ENCODE data around the gene ASTN1. TPM values are rescaled to one million over a fixed set of nuclear protein-coding genes. Genes with fewer than 3 reads are reported as not detected.

Gene ASTN1
- total RNA-seq, 1 donor from 2014 or later: 2.0 TPM

- no peak for DNase-seq (ENCODE audit: low spot score)
These were observed 238.0 kb downstream of the ASTN1 start for GRCh38 chr1:176926330-176927086.

GRCh38 chr1:176925223-176925622 lies 239.3 kb downstream of the ASTN1 start:
- DNase-seq (ENCODE audit: low spot score): no peak

- DNase-seq (ENCODE audit: low spot score): no peak
These were observed 241.2 kb downstream of the ASTN1 start for GRCh38 chr1:176923283-176923682.

DNA sequence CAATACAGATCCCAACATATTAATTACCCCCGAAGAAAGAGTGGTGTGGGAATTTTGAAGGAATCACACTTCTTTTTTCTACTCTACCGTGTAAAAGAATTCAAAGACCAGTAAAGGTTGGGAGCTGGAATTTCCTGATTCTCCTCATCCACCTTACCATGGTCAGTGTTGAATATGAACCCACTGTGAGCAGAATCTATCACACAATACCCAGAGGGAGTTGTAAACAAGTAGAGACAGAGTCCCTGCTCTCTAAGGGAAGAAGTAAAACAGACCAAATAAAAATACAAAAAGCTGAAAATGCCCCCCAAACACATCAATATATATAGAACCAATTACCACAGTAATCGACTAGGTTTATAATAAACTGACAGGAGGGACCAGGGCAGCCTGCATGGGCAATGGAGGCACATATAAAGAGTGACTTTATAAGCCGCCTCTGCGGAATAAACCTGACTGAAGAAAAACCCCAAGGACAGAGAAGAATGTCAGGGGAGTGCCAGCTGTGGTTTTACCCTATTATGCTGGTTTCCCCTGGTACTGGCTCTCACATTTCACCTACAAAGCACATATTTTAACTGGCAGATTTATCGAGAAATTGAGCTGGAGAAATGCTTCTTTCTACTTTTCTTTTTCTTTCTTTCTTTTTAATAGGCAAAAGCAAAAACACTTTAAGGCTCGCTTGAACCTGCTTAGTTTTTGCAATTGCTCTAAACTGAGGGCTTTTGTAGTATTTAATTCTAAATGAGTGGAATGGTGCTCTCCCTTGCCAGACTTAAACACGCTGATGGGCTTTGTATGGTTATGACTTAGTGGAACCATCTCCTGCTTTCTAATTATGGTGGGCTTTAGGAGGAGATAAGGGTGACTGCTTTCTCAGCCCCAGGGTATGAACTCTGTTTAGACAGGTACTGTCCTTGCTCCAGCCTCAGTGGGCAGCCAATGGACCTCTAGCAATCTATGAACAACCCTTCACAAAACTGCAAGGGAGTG lies 244.8 kb downstream of the ASTN1 start:
- no peak for DNase-seq (ENCODE audit: low spot score)

DNA sequence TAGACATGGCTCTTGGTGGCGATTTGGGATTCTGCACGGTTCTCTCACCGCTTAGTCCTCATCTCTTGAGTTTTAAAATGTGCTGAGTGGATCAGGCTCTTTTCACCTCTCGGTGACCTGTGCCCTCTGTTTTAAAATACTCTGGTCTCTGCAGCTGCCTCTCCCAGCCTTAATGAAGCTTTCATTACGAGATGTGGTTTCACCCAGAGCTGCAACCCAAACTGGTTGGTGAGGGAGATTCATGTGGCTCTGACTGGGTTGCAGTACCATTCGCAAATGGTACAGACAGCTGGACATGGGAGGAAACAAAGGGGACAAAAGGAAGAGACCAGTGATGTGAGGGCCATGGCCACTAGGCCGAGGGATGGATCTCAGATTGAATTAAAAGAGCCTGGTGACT lies 258.9 kb downstream of the ASTN1 start:
- no peak for DNase-seq (ENCODE audit: low spot score)

GRCh38 chr1:176904057-176904751 lies 260.3 kb downstream of the ASTN1 start:
- no peak for DNase-seq (ENCODE audit: low spot score)

DNA sequence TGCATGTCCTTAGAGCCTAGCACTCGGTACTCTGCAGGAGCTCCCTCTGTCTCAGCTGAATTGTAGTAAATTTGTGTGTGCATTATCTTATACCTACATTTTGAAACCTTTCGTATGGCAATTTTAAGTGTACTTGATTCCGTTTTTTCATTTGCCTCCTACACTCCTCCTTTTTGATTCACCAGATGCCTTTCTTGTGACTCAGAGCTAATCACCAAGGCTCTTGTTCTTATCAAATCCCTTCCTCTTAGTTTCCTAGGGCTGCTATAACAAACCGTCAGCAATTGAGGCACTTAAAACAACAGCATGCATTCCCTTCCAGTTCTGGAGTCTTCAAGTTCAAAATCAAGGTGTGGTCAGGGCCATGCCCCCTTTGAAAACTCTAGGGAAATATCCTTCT lies 261.0 kb downstream of the ASTN1 start:
- no peak for DNase-seq (ENCODE audit: low spot score)

GRCh38 chr1:176899321-176899720 lies 265.2 kb downstream of the ASTN1 start:
- no peak for DNase-seq (ENCODE audit: low spot score)

DNA sequence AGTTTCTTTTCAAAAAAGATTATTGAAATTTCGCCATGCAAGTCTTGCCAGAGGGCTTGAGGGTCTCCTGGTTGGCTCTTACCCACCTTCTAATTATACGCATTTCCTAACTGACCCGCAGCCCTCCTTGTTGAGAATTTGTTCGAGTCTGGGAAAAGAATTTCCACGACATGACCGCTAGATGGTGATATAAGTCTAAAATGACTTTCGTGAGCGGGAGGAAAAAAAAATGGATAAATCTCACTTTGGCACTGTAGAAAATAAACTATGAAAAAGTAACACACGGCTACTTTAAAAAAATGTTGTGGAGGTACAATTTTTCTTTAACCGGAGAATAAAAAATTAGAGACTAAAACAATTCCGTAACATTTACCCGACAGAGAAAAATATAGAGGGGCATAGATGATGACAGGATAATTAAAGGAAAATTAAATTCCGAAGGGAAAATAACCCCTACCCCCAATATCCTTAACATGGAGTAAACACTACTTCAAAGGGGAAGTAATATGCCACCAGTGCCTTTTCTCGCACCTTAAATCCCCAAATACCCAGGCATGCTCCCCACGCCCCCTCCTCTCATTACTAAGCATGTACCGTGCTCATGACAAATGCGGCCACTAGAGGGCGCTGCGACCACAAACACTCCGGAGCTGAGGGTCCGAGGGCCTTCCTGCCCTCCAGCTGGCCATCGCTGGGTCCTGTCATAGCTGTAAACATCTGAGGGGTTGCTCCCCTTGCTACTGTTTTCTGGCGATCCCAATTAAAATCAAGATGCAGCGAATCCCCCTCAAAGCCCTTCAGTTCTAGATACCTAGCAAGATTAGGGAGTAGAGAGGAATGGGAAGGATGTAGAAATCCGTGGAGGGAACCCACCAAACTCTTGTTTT lies 266.9 kb downstream of the ASTN1 start:
- DNase-seq (ENCODE audit: low spot score): peak; percentile 26

- DNase-seq (ENCODE audit: low spot score): no peak
These were observed 268.3 kb downstream of the ASTN1 start for GRCh38 chr1:176896216-176896615.

DNA sequence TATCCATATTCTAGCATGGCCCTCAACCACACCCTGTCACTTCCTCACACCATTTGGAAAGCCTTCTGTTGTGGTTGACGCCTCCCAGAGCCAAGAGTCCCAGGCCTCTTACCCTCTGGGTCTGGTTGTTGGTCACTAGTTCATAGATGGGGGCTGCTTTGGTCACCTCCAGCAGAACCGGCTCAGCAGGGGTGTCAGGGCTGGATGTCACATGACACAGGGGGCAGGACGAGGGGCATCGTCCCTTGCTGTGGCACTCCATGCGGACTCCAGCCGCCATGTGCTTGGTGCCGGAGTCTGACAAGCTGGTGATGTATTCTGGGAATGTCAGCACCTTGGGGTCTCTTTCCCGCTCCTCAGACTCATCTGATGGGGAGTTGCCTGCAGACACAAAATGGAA lies 270.1 kb downstream of the ASTN1 start:
- no peak for DNase-seq (ENCODE audit: low spot score)

DNA sequence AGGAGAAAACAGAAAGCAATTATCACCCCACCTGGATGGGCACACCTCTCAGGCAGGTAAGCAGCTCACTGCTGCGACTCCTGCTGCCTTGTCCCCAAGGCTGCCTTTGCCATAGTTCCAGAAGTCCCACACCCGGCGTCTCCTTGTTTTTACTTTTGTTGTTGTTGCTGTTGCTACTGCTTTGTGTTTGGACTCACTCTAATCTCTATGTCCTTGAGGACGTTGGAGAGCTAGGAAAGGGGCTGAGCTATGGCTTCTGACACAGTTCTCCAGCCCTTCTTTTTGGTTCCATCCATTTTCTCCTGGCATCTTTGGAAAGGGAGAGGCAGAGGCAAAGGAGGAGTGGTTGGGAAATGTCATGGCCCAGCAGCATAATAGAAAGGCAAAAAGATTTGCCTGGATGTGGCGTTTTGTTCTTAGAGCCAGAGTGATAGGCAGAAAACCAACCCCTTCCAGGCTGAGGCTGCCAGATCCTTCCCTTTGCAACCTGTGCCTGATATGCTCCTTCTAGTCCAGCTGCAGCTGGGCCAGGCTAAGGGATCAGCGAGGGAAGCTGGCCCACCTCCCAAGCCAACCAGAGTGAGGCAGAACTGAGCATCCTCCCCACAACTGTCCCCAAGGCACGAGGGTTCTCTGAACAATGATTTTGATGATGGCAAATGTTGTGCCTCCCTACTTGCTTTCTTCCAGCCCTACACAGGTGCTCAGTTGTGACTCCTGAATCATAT lies 270.7 kb downstream of the ASTN1 start:
- DNase-seq (ENCODE audit: low spot score): no peak

DNA sequence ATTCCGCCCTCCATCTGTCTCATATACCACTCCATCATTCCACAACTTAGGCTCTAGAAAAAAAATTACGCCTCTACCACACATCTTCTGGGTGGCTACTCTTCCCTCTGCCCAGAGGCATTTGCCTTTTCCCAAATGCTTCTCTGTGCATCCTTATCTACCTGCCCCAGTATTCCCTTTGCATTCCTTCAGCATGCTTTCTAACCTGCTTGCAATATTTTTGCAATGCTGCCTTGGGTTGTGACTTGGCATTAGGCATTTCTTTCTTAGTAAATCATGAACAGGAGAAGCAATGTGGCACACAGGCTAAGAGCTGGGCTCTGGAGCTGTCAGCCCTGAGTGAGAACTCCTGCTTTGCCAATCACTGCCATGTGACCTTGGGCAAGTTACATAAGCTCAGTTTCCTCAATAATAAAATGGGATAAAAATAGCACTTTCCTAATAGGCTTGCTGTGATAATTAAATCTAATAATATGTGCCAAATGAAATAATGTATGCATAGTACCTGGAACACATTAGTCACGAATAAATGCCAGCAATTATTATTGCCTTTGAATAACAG lies 276.0 kb downstream of the ASTN1 start:
- no peak for DNase-seq (ENCODE audit: low spot score)

GRCh38 chr1:176885751-176886150 lies 278.8 kb downstream of the ASTN1 start:
- no peak for DNase-seq (ENCODE audit: low spot score)

- DNase-seq (ENCODE audit: low spot score): no peak
These were observed 279.2 kb downstream of the ASTN1 start for GRCh38 chr1:176885341-176885740.

- DNase-seq (ENCODE audit: low spot score): no peak
These were observed 279.6 kb downstream of the ASTN1 start for GRCh38 chr1:176884911-176885310.

GRCh38 chr1:176884286-176884685 lies 280.2 kb downstream of the ASTN1 start:
- no peak for DNase-seq (ENCODE audit: low spot score)

- peak; percentile 71 for DNase-seq (ENCODE audit: low spot score)
These were observed 283.4 kb downstream of the ASTN1 start for GRCh38 chr1:176880955-176881595.

- DNase-seq (ENCODE audit: low spot score): no peak
These were observed 284.5 kb downstream of the ASTN1 start for GRCh38 chr1:176879784-176880620.

Data from mucosa of gallbladder (tissue), 1 donor.